ENCODE measurements around the gene IGFL3. TPM values are rescaled to one million over a fixed set of nuclear protein-coding genes. Genes with fewer than 3 reads are reported as not detected.
"Not testable (repeated sequence)": the region's sequence is repeated elsewhere in the genome, so short reads cannot be mapped to it uniquely, and the experiment has no call there.

The IGFL3 gene
- total RNA-seq, 1 donor from 2014 or later, result not detected

DNA sequence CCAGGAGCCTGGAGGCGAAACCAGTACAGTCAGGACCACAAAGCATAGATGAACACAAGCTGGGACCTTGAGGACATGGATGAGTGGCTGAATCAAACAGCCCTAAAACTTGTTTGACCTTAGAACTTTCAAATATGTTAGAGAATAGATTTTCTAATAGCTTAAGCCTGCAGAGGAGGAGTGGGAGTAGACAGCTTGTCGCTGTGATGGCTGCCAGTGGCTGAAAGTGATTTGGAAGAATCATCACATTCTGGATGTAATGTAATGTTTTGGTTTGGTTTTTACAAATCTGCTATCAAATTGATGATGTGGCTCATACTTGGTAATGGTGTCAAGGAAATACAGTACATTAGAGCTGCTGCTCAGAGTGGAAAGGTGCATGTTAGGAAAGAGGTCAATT, 12.0 kb downstream of the IGFL3 start:
- TF ChIP-seq, protein P1, sequence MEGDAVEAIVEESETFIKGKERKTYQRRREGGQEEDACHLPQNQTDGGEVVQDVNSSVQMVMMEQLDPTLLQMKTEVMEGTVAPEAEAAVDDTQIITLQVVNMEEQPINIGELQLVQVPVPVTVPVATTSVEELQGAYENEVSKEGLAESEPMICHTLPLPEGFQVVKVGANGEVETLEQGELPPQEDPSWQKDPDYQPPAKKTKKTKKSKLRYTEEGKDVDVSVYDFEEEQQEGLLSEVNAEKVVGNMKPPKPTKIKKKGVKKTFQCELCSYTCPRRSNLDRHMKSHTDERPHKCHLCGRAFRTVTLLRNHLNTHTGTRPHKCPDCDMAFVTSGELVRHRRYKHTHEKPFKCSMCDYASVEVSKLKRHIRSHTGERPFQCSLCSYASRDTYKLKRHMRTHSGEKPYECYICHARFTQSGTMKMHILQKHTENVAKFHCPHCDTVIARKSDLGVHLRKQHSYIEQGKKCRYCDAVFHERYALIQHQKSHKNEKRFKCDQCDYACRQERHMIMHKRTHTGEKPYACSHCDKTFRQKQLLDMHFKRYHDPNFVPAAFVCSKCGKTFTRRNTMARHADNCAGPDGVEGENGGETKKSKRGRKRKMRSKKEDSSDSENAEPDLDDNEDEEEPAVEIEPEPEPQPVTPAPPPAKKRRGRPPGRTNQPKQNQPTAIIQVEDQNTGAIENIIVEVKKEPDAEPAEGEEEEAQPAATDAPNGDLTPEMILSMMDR (IDR thresholded peaks at IDR 0.05), result no peak
- POLR2A ChIA-PET, result no interaction called here
- CTCF ChIA-PET, result no interaction called here
- intact Hi-C loops (cut with micrococcal nuclease), result no loop called here
- Mint-ChIP-seq H3K4me3 (no peak overlapping the region), H3K27me3 (peaks cover 27% of the 10 kb centered on the region), H3K9me3 (peaks cover 2% of the 10 kb centered on the region), H3K4me1 (no peaks in the 10 kb centered on the region), H3K36me3 (ENCODE audit: low read depth) (no peaks in the 10 kb centered on the region), H3K27ac (no peak overlapping the region)
- DNase-seq, result no peak
- no peak for ATAC-seq (ENCODE audit: low read depth)

DNA sequence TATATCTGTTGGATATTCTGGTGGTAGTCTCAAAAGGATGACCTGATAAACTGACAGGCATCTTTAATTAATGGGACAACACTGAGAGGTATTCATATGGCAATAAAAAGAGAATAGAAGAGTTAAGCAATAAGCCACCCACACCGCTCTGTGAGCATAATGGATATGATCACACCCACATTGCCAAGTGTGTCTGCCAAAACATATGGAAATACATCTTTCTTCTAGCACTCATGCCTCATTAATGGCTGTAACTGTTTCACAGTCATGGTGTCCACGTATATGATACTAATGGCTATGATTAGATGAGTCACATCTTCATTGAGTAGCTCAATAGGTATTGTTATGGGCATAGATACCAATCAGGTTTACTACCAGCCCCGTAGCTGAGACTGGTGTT, 13.1 kb downstream of the IGFL3 start:
- TF ChIP-seq, protein P1 (IDR thresholded peaks at IDR 0.05), result no peak
- Mint-ChIP-seq H3K27ac (no peak overlapping the region), H3K9me3 (peaks cover 2% of the 10 kb centered on the region), H3K27me3 (peaks cover 26% of the 10 kb centered on the region), H3K36me3 (ENCODE audit: low read depth) (no peaks in the 10 kb centered on the region), H3K4me1 (no peaks in the 10 kb centered on the region), H3K4me3 (no peak overlapping the region)
- DNase-seq, result no peak
- intact Hi-C loops (cut with micrococcal nuclease), result no loop called here
- POLR2A ChIA-PET, result no interaction called here
- CTCF ChIA-PET, result no interaction called here
- ATAC-seq (ENCODE audit: low read depth), result no peak

DNA sequence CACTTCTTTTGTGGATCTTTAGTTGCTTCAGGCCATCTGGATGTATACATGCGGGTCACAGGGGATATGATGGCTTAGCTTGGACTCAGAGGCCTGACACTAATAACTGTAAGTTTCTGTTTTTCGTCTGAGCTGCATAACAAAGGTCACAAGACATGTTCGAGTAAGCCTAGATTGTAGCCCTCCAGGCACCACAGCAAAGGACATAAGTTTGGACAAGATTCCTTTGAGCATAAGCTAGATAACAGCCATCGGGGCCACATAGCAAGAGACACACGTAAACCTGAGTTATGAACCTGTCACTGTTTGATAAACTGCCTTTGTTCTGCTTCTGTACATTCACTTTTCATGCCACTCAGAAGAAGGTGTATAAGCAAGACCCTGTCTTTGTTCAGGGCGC, 14.6 kb downstream of the IGFL3 start:
- ChIA-PET POLR2A (no interaction called here), CTCF (no interaction called here)
- H3K27ac Mint-ChIP-seq, result no peak overlapping the region
- no peaks in the 10 kb centered on the region for H3K36me3 Mint-ChIP-seq (ENCODE audit: low read depth)
- H3K4me1 Mint-ChIP-seq, result no peaks in the 10 kb centered on the region
- peaks cover 2% of the 10 kb centered on the region for H3K9me3 Mint-ChIP-seq
- no peak for DNase-seq
- TF ChIP-seq, protein P1 (IDR thresholded peaks at IDR 0.05), result no peak
- no peak overlapping the region for H3K4me3 Mint-ChIP-seq
- H3K27me3 Mint-ChIP-seq, result peaks cover 20% of the 10 kb centered on the region
- intact Hi-C loops (cut with micrococcal nuclease), result no loop called here
- no peak for ATAC-seq (ENCODE audit: low read depth)

DNA sequence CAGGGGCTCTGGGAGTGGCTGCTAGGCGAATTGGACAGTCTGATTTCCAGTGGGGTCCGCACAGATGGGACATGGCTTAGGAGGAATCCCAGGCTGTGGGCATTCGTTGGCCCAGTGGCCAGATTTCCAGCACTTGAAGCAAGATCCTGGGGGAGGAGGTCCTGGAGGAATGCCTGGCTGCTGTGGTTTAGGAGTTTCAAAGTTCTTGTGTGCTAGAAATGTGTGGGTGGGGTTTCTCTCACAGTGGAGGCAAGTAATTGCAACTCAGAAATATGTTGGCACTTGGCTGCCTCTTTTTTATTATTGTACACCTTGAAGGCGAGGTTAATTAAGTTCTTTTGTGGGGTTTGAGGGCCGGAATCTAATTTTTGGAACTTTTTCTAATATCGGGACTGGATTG, 17.1 kb downstream of the IGFL3 start:
- no peak overlapping the region for H3K4me3 Mint-ChIP-seq
- TF ChIP-seq, protein P1 (IDR thresholded peaks at IDR 0.05), result no peak
- CTCF ChIA-PET, result no interaction called here
- POLR2A ChIA-PET, result no interaction called here
- ATAC-seq (ENCODE audit: low read depth) (no peak), DNase-seq (no peak)
- intact Hi-C loops (cut with micrococcal nuclease), result no loop called here
- H3K4me1 Mint-ChIP-seq, result no peaks in the 10 kb centered on the region
- H3K9me3 Mint-ChIP-seq, result peaks cover 2% of the 10 kb centered on the region
- no peaks in the 10 kb centered on the region for H3K36me3 Mint-ChIP-seq (ENCODE audit: low read depth)
- H3K27ac Mint-ChIP-seq, result no peak overlapping the region
- H3K27me3 Mint-ChIP-seq, result peaks cover 6% of the 10 kb centered on the region

DNA sequence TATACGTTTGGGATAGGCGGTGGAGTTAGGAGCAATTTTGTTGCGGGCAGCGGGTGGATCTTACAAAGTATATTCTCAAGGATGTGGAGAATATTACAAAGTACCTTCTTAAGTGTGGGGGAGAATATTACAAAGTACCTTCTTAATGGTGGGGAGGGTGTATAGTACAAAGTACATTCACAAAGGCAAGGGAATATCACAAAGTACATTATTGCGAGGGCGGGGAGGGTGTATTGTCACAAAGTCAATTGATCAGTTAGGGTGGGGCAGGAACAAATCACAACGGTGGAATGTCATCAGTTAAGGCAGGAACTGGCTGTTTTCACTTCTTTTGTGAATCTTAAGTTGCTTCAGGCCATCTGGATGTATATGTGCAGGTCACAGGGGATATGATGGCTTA, 22.2 kb downstream of the IGFL3 start:
- H3K27ac Mint-ChIP-seq; ATAC-seq (ENCODE audit: low read depth); CTCF ChIA-PET; H3K4me3 Mint-ChIP-seq; intact Hi-C loops (cut with micrococcal nuclease); H3K9me3 Mint-ChIP-seq; POLR2A ChIA-PET; DNase-seq; H3K36me3 Mint-ChIP-seq (ENCODE audit: low read depth); H3K4me1 Mint-ChIP-seq: not testable (repeated sequence)
- H3K27me3 Mint-ChIP-seq, result peaks cover 11% of the 10 kb centered on the region

DNA sequence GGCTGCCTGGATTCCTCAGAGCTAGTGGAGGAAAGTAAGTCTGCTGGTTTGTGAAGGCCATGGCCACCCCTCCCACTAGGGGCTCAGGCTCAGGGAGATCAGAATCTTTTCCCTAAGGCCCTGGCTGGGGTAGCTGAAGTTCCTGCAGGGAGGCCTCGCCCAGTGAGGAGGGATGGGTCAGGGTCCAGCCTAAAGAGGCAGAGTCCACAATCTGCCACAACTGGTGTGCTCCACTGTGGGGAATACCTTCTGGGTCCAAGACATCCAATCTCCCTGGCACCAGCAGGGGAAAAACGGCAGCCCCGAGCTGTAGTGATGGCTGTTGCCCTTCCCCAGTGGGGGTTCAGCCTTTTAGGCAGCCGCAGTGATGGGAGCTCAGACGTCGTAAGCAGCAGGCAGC, 23.2 kb downstream of the IGFL3 start:
- H3K27ac Mint-ChIP-seq, result no peak overlapping the region
- H3K36me3 Mint-ChIP-seq (ENCODE audit: low read depth), result no peaks in the 10 kb centered on the region
- no peak overlapping the region for H3K4me3 Mint-ChIP-seq
- ATAC-seq (ENCODE audit: low read depth) (no peak), DNase-seq (no peak)
- H3K4me1 Mint-ChIP-seq, result no peaks in the 10 kb centered on the region
- H3K27me3 Mint-ChIP-seq, result peaks cover 19% of the 10 kb centered on the region
- intact Hi-C loops (cut with micrococcal nuclease), result no loop called here
- TF ChIP-seq, protein P1 (IDR thresholded peaks at IDR 0.05), result no peak
- CTCF ChIA-PET, result no interaction called here
- H3K9me3 Mint-ChIP-seq, result peaks cover 11% of the 10 kb centered on the region
- POLR2A ChIA-PET, result no interaction called here
